H9 (cell line): ENCODE results near the gene APOBEC2. TPM values are rescaled to one million over a fixed set of nuclear protein-coding genes. Genes with fewer than 3 reads are reported as not detected.
A peak's percentile ranks its signal among the peaks of the same experiment; 100 is the strongest.
"Not testable (repeated sequence)": the region's sequence is repeated elsewhere in the genome, so short reads cannot be mapped to it uniquely, and the experiment has no call there.

Source experiments
- DNase-seq: peaks from one replicate; pipeline ENCODE4 v3.0.0-alpha.2; 2017
- H2AFZ ChIP-seq: one replicate; pipeline ENCODE4 v1.6.1; 2013; ENCODE audit warnings: mild to moderate bottlenecking, low read length, control low read depth, moderate library complexity
- H2AK5ac ChIP-seq: 2 replicates; pipeline ENCODE4 v1.6.1; 2013; ENCODE audit warnings: low read length, control low read depth, mixed read lengths; ENCODE audit not compliant: insufficient read length
- H2BK120ac ChIP-seq: one replicate; pipeline ENCODE4 v1.6.1; 2013; ENCODE audit warnings: low read depth, mild to moderate bottlenecking, low read length, control low read depth, inconsistent platforms; ENCODE audit not compliant: poor library complexity, severe bottlenecking
- H2BK12ac ChIP-seq: 2 replicates; pipeline ENCODE4 v1.6.1; 2013; ENCODE audit warnings: low read length, control low read depth, mixed read lengths, low read depth; ENCODE audit not compliant: insufficient read length
- H2BK15ac ChIP-seq: 2 replicates; pipeline ENCODE4 v1.6.1; 2013; ENCODE audit warnings: low read depth, low read length, control low read depth
- H2BK20ac ChIP-seq: one replicate; pipeline ENCODE4 v1.6.1; 2013; ENCODE audit warnings: low read depth, mild to moderate bottlenecking, low read length, control low read depth, inconsistent platforms; ENCODE audit not compliant: poor library complexity, severe bottlenecking
- H2BK5ac ChIP-seq: 2 replicates; pipeline ENCODE4 v1.6.1; 2013; ENCODE audit warnings: low read length, control low read depth, mixed read lengths; ENCODE audit not compliant: insufficient read length
- H3K14ac ChIP-seq: 2 replicates; pipeline ENCODE4 v1.6.1; 2013; ENCODE audit warnings: low read length, control low read depth; ENCODE audit not compliant: insufficient read depth
- H3K18ac ChIP-seq: 2 replicates; pipeline ENCODE4 v1.6.1; 2013; ENCODE audit warnings: low read depth, mild to moderate bottlenecking, mixed read lengths, low read length, control low read depth; ENCODE audit not compliant: insufficient read length
- H3K23ac ChIP-seq: 2 replicates; pipeline ENCODE4 v1.6.1; 2013; ENCODE audit warnings: low read length, control low read depth, mixed read lengths, low read depth; ENCODE audit not compliant: insufficient read length
- H3K23me2 ChIP-seq: 2 replicates; pipeline ENCODE4 v1.6.1; 2013; ENCODE audit warnings: low read depth, mild to moderate bottlenecking, mixed read lengths, low read length, control low read depth; ENCODE audit not compliant: insufficient read length, poor library complexity, severe bottlenecking
- H3K27ac ChIP-seq: 2 replicates; pipeline ENCODE4 v1.5.1; 2013; ENCODE audit warnings: low read length, control low read depth, mixed read lengths, low read depth; ENCODE audit not compliant: insufficient read length
- H3K27me3 ChIP-seq: 2 replicates; pipeline ENCODE4 v1.6.1; 2013; ENCODE audit warnings: low read length, control low read depth, inconsistent platforms; ENCODE audit not compliant: insufficient read depth
- H3K4ac ChIP-seq: 2 replicates; pipeline ENCODE4 v1.6.1; 2013; ENCODE audit warnings: low read depth, mild to moderate bottlenecking, control low read depth, inconsistent platforms, low read length, moderate library complexity
- H3K4me1 ChIP-seq: 2 replicates; pipeline ENCODE4 v1.6.1; 2013; ENCODE audit warnings: low read length, control low read depth, inconsistent platforms; ENCODE audit not compliant: insufficient read depth
- H3K4me2 ChIP-seq: 2 replicates; pipeline ENCODE4 v1.6.1; 2013; ENCODE audit warnings: low read length, control low read depth, mixed read lengths; ENCODE audit not compliant: insufficient read length, insufficient read depth
- H3K56ac ChIP-seq: 2 replicates; pipeline ENCODE4 v1.6.1; 2013; ENCODE audit warnings: low read depth, mild to moderate bottlenecking, mixed read lengths, low read length, control low read depth; ENCODE audit not compliant: insufficient read length
- H3K79me1 ChIP-seq: 2 replicates; pipeline ENCODE4 v1.6.1; 2013; ENCODE audit warnings: low read depth, mild to moderate bottlenecking, moderate library complexity, low read length, control low read depth, inconsistent platforms; ENCODE audit not compliant: insufficient read depth, poor library complexity, severe bottlenecking
- H3K79me2 ChIP-seq: 2 replicates; pipeline ENCODE4 v1.6.1; 2013; ENCODE audit warnings: low read length, control low read depth, inconsistent platforms; ENCODE audit not compliant: insufficient read depth
- H3K9ac ChIP-seq: 2 replicates; pipeline ENCODE4 v1.6.1; 2013; ENCODE audit warnings: low read length, control low read depth, mixed read lengths; ENCODE audit not compliant: insufficient read length; ENCODE audit errors: extremely low read depth
- H3K9me3 ChIP-seq: one replicate; pipeline ENCODE4 v1.6.1; 2013; ENCODE audit warnings: low read depth, low read length, inconsistent platforms; ENCODE audit not compliant: control insufficient read depth
- H3T11ph ChIP-seq: one replicate; pipeline ENCODE4 v1.6.1; 2013; ENCODE audit warnings: mild to moderate bottlenecking, low read length, control low read depth, inconsistent platforms
- H4K20me1 ChIP-seq: one replicate; pipeline ENCODE4 v1.6.1; 2013; ENCODE audit not compliant: control insufficient read depth, insufficient read length, insufficient read depth
- H4K5ac ChIP-seq: 2 replicates; pipeline ENCODE4 v1.6.1; 2013; ENCODE audit warnings: low read depth, mild to moderate bottlenecking, mixed read lengths, low read length, control low read depth; ENCODE audit not compliant: insufficient read length
- H4K8ac ChIP-seq: replicated peaks from 2 replicates; pipeline ENCODE4 v1.6.1; 2013; ENCODE audit warnings: low read length, control low read depth, mixed read lengths, low read depth; ENCODE audit not compliant: insufficient read length
- H4K91ac ChIP-seq: 2 replicates; pipeline ENCODE4 v1.6.1; 2013; ENCODE audit warnings: low read depth, mild to moderate bottlenecking, moderate library complexity, mixed read lengths, low read length, control low read depth; ENCODE audit not compliant: insufficient read length
- H3K27ac Mint-ChIP-seq, 3 experiments: 2 replicates in 2 of 3; 3 replicates in 1 of 3; pipeline ENCODE4 v1.8.0; 2020 to 2021; ENCODE audit warnings: mixed read lengths in 3 of 3, mild to moderate bottlenecking in 1 of 3, moderate library complexity in 1 of 3
- H3K27me3 Mint-ChIP-seq: 2 replicates; pipeline ENCODE4 v1.8.0; 2021; ENCODE audit warnings: low read depth, mild to moderate bottlenecking, moderate library complexity, mixed read lengths
- H3K36me3 Mint-ChIP-seq, 3 experiments: 2 replicates in 2 of 3; 3 replicates in 1 of 3; pipeline ENCODE4 v1.8.0; 2020 to 2021; ENCODE audit warnings: low read depth in 3 of 3, mixed read lengths in 3 of 3; ENCODE audit not compliant: insufficient read depth in 1 of 3
- H3K4me1 Mint-ChIP-seq, 2 experiments: 2 replicates each; pipeline ENCODE4 v1.8.0; 2020; ENCODE audit warnings: mixed read lengths in 2 of 2
- H3K4me3 Mint-ChIP-seq, 2 experiments: 2 replicates in 1 of 2; 3 replicates in 1 of 2; pipeline ENCODE4 v1.8.0; 2020 to 2021; ENCODE audit warnings: mild to moderate bottlenecking in 2 of 2, mixed read lengths in 2 of 2, moderate library complexity in 1 of 2
- H3K9me3 Mint-ChIP-seq, 2 experiments: 2 replicates in 1 of 2; 3 replicates in 1 of 2; pipeline ENCODE4 v1.8.0; 2020; ENCODE audit warnings: mild to moderate bottlenecking in 2 of 2, mixed read lengths in 2 of 2, moderate library complexity in 1 of 2
- CTCF ChIP-seq: fragments of 200-600 bp; sonication (generic); conservative IDR thresholded peaks from 3 replicates; pipeline ENCODE4 v1.8.0; 2021; ENCODE audit warnings: antibody characterized with exemption, mild to moderate bottlenecking
- WGBS: extraction: QIAGEN DNeasy Blood & Tissue Kit; methylation state at CpG from one replicate; pipeline ENCODE4 v1.1.7; 2013; ENCODE audit warnings: missing lambda C conversion rate, low lambda C conversion rate, mixed read lengths; ENCODE audit not compliant: insufficient read length; ENCODE audit errors: extremely low coverage; 5-methylcytosine and 5-hydroxymethylcytosine counted together
- total RNA-seq: library from RNA; stranded (reverse); gene quantifications from 2 replicates; pipeline ENCODE4 v1.2.1, GENCODE V29; 2021

APOBEC2 gene
- total RNA-seq, 1 experiment from 2014 or later, result not detected

GRCh38 chr6:41006217-41006616, 46.8 kb upstream of the APOBEC2 start:
- H2AFZ ChIP-seq, H4K91ac ChIP-seq, H3T11ph ChIP-seq, H3K4me2 ChIP-seq, H3K23me2 ChIP-seq, H2BK20ac ChIP-seq, H3K9me3 ChIP-seq, H3K79me1 ChIP-seq, H4K5ac ChIP-seq, H3K79me2 ChIP-seq, H3K4me3 Mint-ChIP-seq, H3K9me3 Mint-ChIP-seq, H4K8ac ChIP-seq, H2BK5ac ChIP-seq, H2AK5ac ChIP-seq, H3K36me3 Mint-ChIP-seq, H3K9ac ChIP-seq, H3K56ac ChIP-seq, H3K27ac ChIP-seq, H3K4me1 ChIP-seq, H3K27me3 ChIP-seq, H3K14ac ChIP-seq, H3K18ac ChIP-seq, H4K20me1 ChIP-seq, H2BK15ac ChIP-seq, H2BK12ac ChIP-seq, H3K23ac ChIP-seq, H2BK120ac ChIP-seq, H3K27ac Mint-ChIP-seq, H3K4ac ChIP-seq: not testable (repeated sequence)
- H3K4me1 Mint-ChIP-seq, result peaks cover 8 to 13% of the 10 kb centered on the region in 2 experiments
- peaks cover 19% of the 10 kb centered on the region for H3K27me3 Mint-ChIP-seq
- TF ChIP-seq CTCF, result peak; percentile 85
- WGBS, result no CpG with 5 or more reads among the region's 7 CpGs
- DNase-seq, result peak; percentile 79

DNA sequence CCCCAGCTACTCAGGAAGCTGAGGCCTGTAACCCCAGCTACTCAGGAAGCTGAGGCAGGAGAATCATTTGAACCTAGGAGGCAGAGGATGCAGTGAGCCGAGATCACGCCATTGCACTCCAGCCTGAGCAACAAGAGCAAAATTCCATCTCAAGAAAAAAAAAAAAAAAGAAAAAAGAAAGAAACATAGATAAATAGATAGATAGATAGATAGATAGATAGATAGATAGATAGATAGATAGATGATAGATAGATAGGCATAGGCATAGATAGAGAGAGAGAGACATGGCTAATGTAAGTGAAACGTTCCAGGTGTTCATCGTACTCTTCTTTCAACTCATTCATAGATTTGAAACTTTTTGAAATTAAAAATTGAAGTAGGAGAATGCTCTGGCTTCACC, 46.0 kb upstream of the APOBEC2 start:
- WGBS, result no CpG with 5 or more reads among the region's 4 CpGs
- not testable (repeated sequence) for H3K4me2 ChIP-seq, H3K56ac ChIP-seq

More for the DNA sequence above, 46.0 kb upstream of the APOBEC2 start:
- H2BK20ac ChIP-seq, H3K9me3 Mint-ChIP-seq, H3K9ac ChIP-seq, H2BK5ac ChIP-seq, H3K27ac ChIP-seq, H4K20me1 ChIP-seq, H3K36me3 Mint-ChIP-seq, H3K79me2 ChIP-seq, H2AK5ac ChIP-seq, H3K4ac ChIP-seq, H4K91ac ChIP-seq, H3K23me2 ChIP-seq, H3K27me3 ChIP-seq, H3K18ac ChIP-seq, H2BK12ac ChIP-seq, DNase-seq, H2BK120ac ChIP-seq, H3K79me1 ChIP-seq, H3K14ac ChIP-seq, H3K9me3 ChIP-seq, H3K23ac ChIP-seq, H4K5ac ChIP-seq, H3K4me3 Mint-ChIP-seq, H3K4me1 ChIP-seq, H3K27ac Mint-ChIP-seq, H2AFZ ChIP-seq, H2BK15ac ChIP-seq, H3K4me1 Mint-ChIP-seq, H3T11ph ChIP-seq, H4K8ac ChIP-seq: not testable (repeated sequence)
- peaks cover 19% of the 10 kb centered on the region for H3K27me3 Mint-ChIP-seq
